Naive thymus-derived CD4-positive, alpha-beta T cell (primary cell): ENCODE measurements around the gene GDNF. TPM values are rescaled to one million over a fixed set of nuclear protein-coding genes. Genes with fewer than 3 reads are reported as not detected.
A peak's percentile ranks its signal among the peaks of the same experiment; 100 is the strongest.
"Not testable (repeated sequence)": the region's sequence is repeated elsewhere in the genome, so short reads cannot be mapped to it uniquely, and the experiment has no call there.

Source experiments
- ATAC-seq: fragments of 150-1000 bp; cut with Tn5 transposase; 2 replicates; pipeline ENCODE4 v1.10.0; 2021; ENCODE audit warnings: mild to moderate bottlenecking, moderate library complexity
- CTCF ChIA-PET: fragments of 350-600 bp; sonication (Branson Sonifier 250); formaldehyde crosslinking; loops from one replicate; lab custom pipeline; 2021; ENCODE audit warnings: antibody characterized with exemption; lab: Charles Lee
- POLR2A ChIA-PET: fragments of 350-600 bp; sonication (Branson Sonifier 250); formaldehyde crosslinking; loops from one replicate; lab custom pipeline; 2021; ENCODE audit warnings: antibody characterized with exemption, inconsistent platforms; lab: Charles Lee
- DNase-seq, 9 donors: peaks; one replicate each; pipeline versions ENCODE4 v3.0.0 to v3.0.0-alpha.2; 2020 to 2022; ENCODE audit warnings: mixed read lengths in 1 of 9
- H3K27ac ChIP-seq: one replicate; pipeline ENCODE4 v1.7.0; 2013; ENCODE audit warnings: mild to moderate bottlenecking, low read depth, low read length, moderate library complexity
- H3K27me3 ChIP-seq, 2 donors: one replicate each; pipeline ENCODE4 v1.7.0; 2013; ENCODE audit warnings: low read length in 2 of 2, mild to moderate bottlenecking in 2 of 2, moderate library complexity in 2 of 2; ENCODE audit not compliant: control insufficient read depth in 2 of 2, insufficient read depth in 2 of 2
- H3K36me3 ChIP-seq, 3 experiments: 1 replicate in 2 of 3; 2 replicates in 1 of 3; pipeline ENCODE4 v1.7.0; 2013; ENCODE audit warnings: low read length in 3 of 3, mild to moderate bottlenecking in 3 of 3, moderate library complexity in 1 of 3; ENCODE audit not compliant: insufficient read depth in 3 of 3, control insufficient read depth in 2 of 3
- H3K4me1 ChIP-seq, 2 donors: one replicate each; pipeline ENCODE4 v1.7.0; 2013; ENCODE audit warnings: low read length in 2 of 2, mild to moderate bottlenecking in 2 of 2, moderate library complexity in 1 of 2; ENCODE audit not compliant: control insufficient read depth in 2 of 2, insufficient read depth in 2 of 2
- H3K4me3 ChIP-seq: 2 replicates; pipeline ENCODE4 v1.7.0; 2013; ENCODE audit warnings: mild to moderate bottlenecking, low read length
- H3K9me3 ChIP-seq, 3 experiments: 1 replicate in 2 of 3; 2 replicates in 1 of 3; pipeline ENCODE4 v1.7.0; 2013; ENCODE audit warnings: low read length in 3 of 3; ENCODE audit not compliant: control insufficient read depth in 2 of 3
- H3K27ac Mint-ChIP-seq, 9 donors: one replicate each; pipeline ENCODE4 v1.8.0; 2020 to 2022; ENCODE audit warnings: mixed read lengths in 9 of 9, mild to moderate bottlenecking in 8 of 9, moderate library complexity in 5 of 9, inconsistent platforms in 2 of 9
- H3K27me3 Mint-ChIP-seq, 5 donors: one replicate each; pipeline ENCODE4 v1.8.0; 2021 to 2022; ENCODE audit warnings: mixed read lengths in 5 of 5, mild to moderate bottlenecking in 1 of 5
- H3K36me3 Mint-ChIP-seq, 5 donors: one replicate each; pipeline ENCODE4 v1.8.0; 2020 to 2022; ENCODE audit warnings: mixed read lengths in 5 of 5, mild to moderate bottlenecking in 3 of 5, inconsistent platforms in 1 of 5
- H3K4me1 Mint-ChIP-seq, 7 donors: one replicate each; pipeline ENCODE4 v1.8.0; 2020 to 2022; ENCODE audit warnings: mixed read lengths in 7 of 7, mild to moderate bottlenecking in 3 of 7, inconsistent platforms in 1 of 7
- H3K4me3 Mint-ChIP-seq, 10 donors: one replicate each; pipeline ENCODE4 v1.8.0; 2020 to 2022; ENCODE audit warnings: mild to moderate bottlenecking in 10 of 10, mixed read lengths in 10 of 10, moderate library complexity in 6 of 10, inconsistent platforms in 2 of 10
- H3K9me3 Mint-ChIP-seq, 11 donors: one replicate each; pipeline ENCODE4 v1.8.0; 2020 to 2022; ENCODE audit warnings: mixed read lengths in 11 of 11, mild to moderate bottlenecking in 4 of 11, inconsistent platforms in 1 of 11, moderate library complexity in 1 of 11
- intact Hi-C, 2 donors: fragments of 100-400 bp; cut with micrococcal nuclease; formaldehyde crosslinking; loops; one replicate each; pipeline ENCODE4 v1.15.1; 2023
- polyA plus RNA-seq, 2 donors: library from polyadenylated mRNA; unstranded; fragments of 300-500 nt; fragmentation: Illumina TruSeq; gene quantifications; one replicate each; pipeline ENCODE4 v1.2.3, GENCODE V29; 2021
- total RNA-seq, 6 experiments: library from RNA in 5 of 6; stranded (reverse) in 5 of 6; gene quantifications; 1 replicate in 5 of 6; 2 replicates in 1 of 6; pipeline ENCODE4 v1.2.3 and lab custom pipeline; 2021 to 2026

The GDNF gene
- total and polyA plus RNA-seq, 7 experiments from 2014 or later, result not detected

DNA sequence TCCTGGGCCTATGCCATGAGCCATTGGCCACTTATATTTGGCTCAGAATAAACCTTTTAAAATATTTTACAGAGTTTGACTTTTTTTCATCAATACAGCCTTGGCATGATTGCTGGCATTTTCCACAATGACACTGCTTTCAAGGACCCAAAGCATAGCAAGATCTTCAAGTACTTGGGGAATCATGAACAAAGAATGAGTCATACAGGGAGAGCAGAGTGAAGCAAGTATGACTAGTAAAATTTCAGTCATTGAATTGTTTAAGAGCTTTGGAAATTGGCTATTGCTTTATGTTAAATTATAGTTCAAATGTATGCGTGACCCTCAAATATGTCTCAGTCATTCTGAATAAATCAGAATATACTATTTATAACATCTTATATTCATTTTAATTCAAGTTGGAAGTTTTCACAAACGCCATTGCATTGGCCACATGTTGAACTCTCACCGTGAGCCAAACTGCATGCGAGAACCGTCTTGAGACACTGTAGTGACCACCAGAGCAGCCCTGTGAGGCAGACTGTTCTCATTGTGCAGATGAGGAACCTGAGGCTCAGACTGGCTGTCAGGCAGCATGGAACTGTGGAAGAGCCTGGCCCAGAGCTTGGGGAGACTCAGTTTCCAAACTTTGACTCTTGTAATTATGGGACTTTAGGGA is 52.9 kb downstream of the GDNF start:
- no peaks in the 10 kb centered on the region for H3K36me3 ChIP-seq
- H3K9me3 ChIP-seq, result no peaks in the 10 kb centered on the region
- no peak overlapping the region for H3K27ac ChIP-seq
- H3K27ac Mint-ChIP-seq, result no peak overlapping the region
- H3K27me3 ChIP-seq, result no peaks in the 10 kb centered on the region
- ChIA-PET POLR2A (no interaction called here), CTCF (no interaction called here)
- H3K4me1 Mint-ChIP-seq, result no peaks in the 10 kb centered on the region
- no peak overlapping the region for H3K4me3 Mint-ChIP-seq
- ATAC-seq (no peak), DNase-seq (no peak)
- intact Hi-C loops, result no loop called here
- H3K27me3 Mint-ChIP-seq, result peaks cover 9 to 30% (median 18%) of the 10 kb centered on the region in 5 donors
- peaks cover 0 to 15% (median 7%) of the 10 kb centered on the region in 11 donors for H3K9me3 Mint-ChIP-seq
- no peak overlapping the region for H3K4me3 ChIP-seq
- no peaks in the 10 kb centered on the region for H3K4me1 ChIP-seq
- H3K36me3 Mint-ChIP-seq, result peaks cover 0 to 3% (median 0%) of the 10 kb centered on the region in 5 donors

- no peak for ATAC-seq
- Histone ChIP-seq H3K4me1 (no peaks in the 10 kb centered on the region), H3K9me3 (no peaks in the 10 kb centered on the region), H3K4me3 (no peak overlapping the region), H3K27ac (no peak overlapping the region), H3K36me3 (no peaks in the 10 kb centered on the region), H3K27me3 (no peaks in the 10 kb centered on the region)
- H3K4me1 Mint-ChIP-seq, result no peaks in the 10 kb centered on the region
- H3K9me3 Mint-ChIP-seq, result peaks cover 0 to 11% (median 5%) of the 10 kb centered on the region in 11 donors
- intact Hi-C loops, result no loop called here
- no peak overlapping the region for H3K27ac Mint-ChIP-seq
- ChIA-PET CTCF (no interaction called here), POLR2A (no interaction called here)
- DNase-seq, result no peak
- peaks cover 9 to 30% (median 14%) of the 10 kb centered on the region in 5 donors for H3K27me3 Mint-ChIP-seq
- H3K36me3 Mint-ChIP-seq, result peaks cover 0 to 3% (median 0%) of the 10 kb centered on the region in 5 donors
- H3K4me3 Mint-ChIP-seq, result no peak overlapping the region
Observed at GRCh38 chr5:37786416-37786815, 53.4 kb downstream of the GDNF start.

DNA sequence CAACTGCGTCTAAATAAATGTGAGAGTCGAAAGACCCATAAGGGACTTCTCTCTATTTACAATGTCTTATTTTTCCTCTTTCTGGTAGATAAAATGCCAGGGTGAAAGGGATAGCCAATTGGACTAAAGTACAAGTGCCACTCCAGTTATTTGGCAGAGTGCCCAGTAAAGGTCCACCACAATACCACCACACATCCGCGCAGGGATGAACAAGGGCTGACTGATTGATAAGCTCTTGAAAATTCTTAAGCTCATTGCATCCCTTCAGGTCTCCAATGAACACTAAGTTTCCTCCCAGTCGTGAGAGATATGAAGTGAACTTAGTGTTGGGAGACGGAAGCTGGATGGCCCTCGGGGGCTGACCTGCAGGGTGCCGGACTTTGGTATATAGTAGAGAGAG is 58.4 kb downstream of the GDNF start:
- H3K4me3 ChIP-seq, intact Hi-C loops, H3K36me3 ChIP-seq, H3K9me3 ChIP-seq, H3K27me3 ChIP-seq, H3K27ac Mint-ChIP-seq, H3K4me1 ChIP-seq, H3K4me3 Mint-ChIP-seq, H3K4me1 Mint-ChIP-seq, H3K36me3 Mint-ChIP-seq, H3K27ac ChIP-seq, DNase-seq, CTCF ChIA-PET, ATAC-seq, POLR2A ChIA-PET: not testable (repeated sequence)
- peaks cover 5 to 19% (median 9%) of the 10 kb centered on the region in 5 donors for H3K27me3 Mint-ChIP-seq
- peaks cover 0 to 17% (median 3%) of the 10 kb centered on the region in 11 donors for H3K9me3 Mint-ChIP-seq

DNA sequence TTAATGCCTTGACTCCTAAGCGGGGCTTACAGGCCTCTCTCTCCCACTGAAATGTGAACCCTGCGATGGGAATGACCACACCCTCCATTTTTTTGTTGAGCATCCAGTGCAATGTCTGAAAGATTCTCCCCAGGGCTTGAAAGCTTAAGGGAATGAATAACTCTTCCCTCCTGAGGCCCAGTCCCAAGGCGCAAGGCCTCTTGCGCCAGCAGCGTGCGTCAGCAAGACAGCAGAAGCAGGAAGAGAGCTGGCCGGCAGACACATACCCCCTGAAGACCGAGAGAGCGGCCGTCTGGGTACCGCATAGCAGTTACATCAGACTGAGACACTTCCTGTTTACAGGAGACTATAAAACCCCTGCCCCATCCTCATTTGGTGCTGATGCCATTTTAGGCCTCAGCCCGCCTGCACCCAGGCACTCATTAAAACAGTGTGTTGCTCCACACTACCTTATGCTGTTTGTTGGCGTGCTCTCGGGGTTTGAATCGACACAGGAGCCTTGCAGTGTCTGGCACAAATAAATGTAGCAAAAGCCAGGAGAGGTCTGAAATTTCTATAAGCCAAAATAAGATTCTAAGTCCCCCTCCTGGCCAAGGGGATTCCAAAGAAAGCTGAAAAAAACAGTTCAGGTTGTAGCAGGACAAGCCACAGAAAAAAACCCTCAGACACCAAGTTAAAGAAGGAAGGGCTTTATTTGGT is 62.3 kb downstream of the GDNF start:
- POLR2A ChIA-PET, result no interaction called here
- Histone ChIP-seq H3K4me3 (no peak overlapping the region), H3K27me3 (no peaks in the 10 kb centered on the region), H3K4me1 (no peaks in the 10 kb centered on the region), H3K27ac (no peak overlapping the region), H3K9me3 (no peaks in the 10 kb centered on the region), H3K36me3 (no peaks in the 10 kb centered on the region)
- CTCF ChIA-PET, result no interaction called here
- Mint-ChIP-seq H3K9me3 (peaks cover 4 to 34% (median 15%) of the 10 kb centered on the region in 11 donors), H3K4me3 (no peak overlapping the region), H3K27ac (no peak overlapping the region), H3K4me1 (no peaks in the 10 kb centered on the region), H3K27me3 (peaks cover 0 to 2% (median 0%) of the 10 kb centered on the region in 5 donors), H3K36me3 (peaks cover 0 to 9% (median 0%) of the 10 kb centered on the region in 5 donors)
- intact Hi-C loops, result no loop called here
- DNase-seq, result no peak
- ATAC-seq, result no peak

DNA sequence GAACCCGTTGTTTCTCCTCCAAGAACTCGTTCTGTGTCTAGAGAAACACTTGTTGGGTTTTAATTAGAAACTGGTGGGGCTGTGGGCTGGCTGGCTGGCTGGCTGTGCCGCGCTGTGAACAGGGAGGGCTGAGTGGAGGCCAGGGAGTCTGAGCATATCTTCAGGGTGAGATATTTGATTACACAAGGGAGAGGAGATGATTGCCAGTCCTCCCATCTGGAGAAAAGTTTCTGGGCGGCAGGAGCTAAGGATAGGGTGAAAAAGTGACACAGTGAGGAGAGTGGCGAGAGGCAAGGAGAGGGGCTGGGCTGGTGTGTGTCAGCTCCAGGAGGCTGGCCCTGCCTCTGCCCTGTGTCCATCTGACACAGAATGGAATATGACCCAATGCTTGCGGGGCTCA is 63.0 kb downstream of the GDNF start:
- Mint-ChIP-seq H3K4me1 (no peaks in the 10 kb centered on the region), H3K4me3 (no peak overlapping the region), H3K27me3 (peaks cover 0 to 7% (median 3%) of the 10 kb centered on the region in 5 donors), H3K27ac (no peak overlapping the region), H3K9me3 (peaks cover 4 to 34% (median 15%) of the 10 kb centered on the region in 11 donors), H3K36me3 (peaks cover 0 to 9% (median 0%) of the 10 kb centered on the region in 5 donors)
- Histone ChIP-seq H3K4me1 (no peaks in the 10 kb centered on the region), H3K36me3 (no peaks in the 10 kb centered on the region), H3K27me3 (no peaks in the 10 kb centered on the region), H3K27ac (no peak overlapping the region), H3K4me3 (no peak overlapping the region), H3K9me3 (no peaks in the 10 kb centered on the region)
- ChIA-PET POLR2A (no interaction called here), CTCF (no interaction called here)
- DNase-seq (no peak), ATAC-seq (no peak)
- intact Hi-C loops, result no loop called here

DNA sequence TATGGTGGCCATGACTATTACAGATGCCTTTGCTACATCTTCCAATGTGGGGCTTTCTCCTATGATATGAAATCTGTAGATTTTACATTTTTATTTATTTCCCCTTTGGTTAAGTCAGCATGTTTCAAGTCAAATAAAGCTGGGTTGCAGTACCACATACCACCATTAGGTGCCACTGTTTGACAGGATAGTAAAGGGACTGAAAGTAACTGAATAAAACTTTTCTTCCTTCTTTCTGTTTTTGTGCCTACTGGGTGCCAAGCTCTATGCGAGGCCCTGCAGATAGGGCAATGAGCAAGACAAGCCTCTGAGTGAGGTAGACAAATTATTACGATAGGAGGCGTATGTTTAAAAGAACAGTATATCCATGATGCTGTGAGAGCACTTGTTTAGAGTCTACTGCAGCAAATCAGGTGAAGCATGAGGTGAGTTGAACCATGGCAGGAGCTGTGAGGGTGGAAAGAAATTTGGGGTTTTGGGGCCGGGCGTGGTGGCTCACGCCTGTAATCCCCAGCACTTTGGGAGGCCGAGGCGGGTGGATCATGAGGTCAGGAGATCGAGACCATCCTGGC is 64.8 kb downstream of the GDNF start:
- Mint-ChIP-seq H3K4me1 (no peaks in the 10 kb centered on the region), H3K27ac (peak overlapping the region in 1 of 9 donors; percentile 34), H3K4me3 (no peak overlapping the region), H3K27me3 (peaks cover 0 to 8% (median 5%) of the 10 kb centered on the region in 5 donors), H3K9me3 (peaks cover 4 to 38% (median 15%) of the 10 kb centered on the region in 11 donors), H3K36me3 (peaks cover 0 to 9% (median 0%) of the 10 kb centered on the region in 5 donors)
- ChIA-PET POLR2A (no interaction called here), CTCF (no interaction called here)
- intact Hi-C loops, result no loop called here
- H3K4me1 ChIP-seq, result no peaks in the 10 kb centered on the region
- DNase-seq, result no peak
- H3K9me3 ChIP-seq, result no peaks in the 10 kb centered on the region
- ATAC-seq, result no peak
- H3K4me3 ChIP-seq, result no peak overlapping the region
- no peaks in the 10 kb centered on the region for H3K36me3 ChIP-seq
- no peaks in the 10 kb centered on the region for H3K27me3 ChIP-seq
- H3K27ac ChIP-seq, result no peak overlapping the region
